GDM1 (cell line): ENCODE measurements around the gene FETUB.
"Not testable (repeated sequence)": the region's sequence is repeated elsewhere in the genome, so short reads cannot be mapped to it uniquely, and the experiment has no call there.

Source experiments
- DNase-seq: peaks from one replicate; lab custom pipeline; 2025; lab: John Stamatoyannopoulos, UW

FETUB gene

GRCh38 chr3:186613637-186614265 is 26.4 kb upstream of the FETUB start:
- no peak for DNase-seq

- DNase-seq: no peak
Measured at GRCh38 chr3:186614266-186614596, 26.0 kb upstream of the FETUB start.

GRCh38 chr3:186614597-186615483 is 25.4 kb upstream of the FETUB start:
- peak; percentile 38 for DNase-seq

GRCh38 chr3:186616299-186616617 is 23.9 kb upstream of the FETUB start:
- DNase-seq: no peak

DNA sequence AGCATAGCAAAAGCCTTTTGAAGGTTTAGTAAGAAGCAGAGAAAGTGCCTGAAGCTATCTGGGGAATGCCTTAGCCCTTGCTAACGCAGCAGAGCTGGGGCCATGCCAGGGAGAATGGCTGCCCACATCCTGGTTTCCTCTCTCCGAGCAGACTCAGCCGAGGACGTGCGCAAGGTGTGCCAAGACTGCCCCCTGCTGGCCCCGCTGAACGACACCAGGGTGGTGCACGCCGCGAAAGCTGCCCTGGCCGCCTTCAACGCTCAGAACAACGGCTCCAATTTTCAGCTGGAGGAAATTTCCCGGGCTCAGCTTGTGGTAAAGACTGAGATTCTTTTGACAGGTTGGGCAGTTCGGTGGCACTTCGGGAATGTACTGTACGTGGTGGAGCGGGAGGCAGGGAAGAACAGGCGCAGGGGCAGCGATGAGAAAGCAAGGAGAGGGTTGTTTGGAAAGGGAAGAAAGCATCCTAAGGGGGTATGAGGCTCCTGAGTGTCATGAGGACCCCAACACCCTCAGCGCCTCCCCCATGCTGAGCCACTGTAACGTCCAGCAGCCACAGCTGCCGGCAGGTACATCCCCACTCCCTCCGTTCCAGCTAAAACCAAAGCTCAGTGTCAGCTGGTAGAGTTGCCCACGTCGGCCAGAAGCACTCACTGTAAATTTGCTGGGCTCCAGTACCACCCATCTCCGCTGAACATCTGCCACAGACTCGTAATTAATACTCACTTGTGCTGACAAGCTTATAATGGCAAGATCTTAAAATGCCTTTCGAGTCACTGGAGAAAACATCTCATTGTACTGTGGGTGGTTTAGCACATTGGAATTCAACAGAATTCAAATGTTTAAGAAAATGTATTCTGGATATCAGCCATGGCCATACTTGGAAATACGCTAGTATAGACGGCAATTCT is 22.9 kb upstream of the FETUB start:
- peak; percentile 79 for DNase-seq

DNA sequence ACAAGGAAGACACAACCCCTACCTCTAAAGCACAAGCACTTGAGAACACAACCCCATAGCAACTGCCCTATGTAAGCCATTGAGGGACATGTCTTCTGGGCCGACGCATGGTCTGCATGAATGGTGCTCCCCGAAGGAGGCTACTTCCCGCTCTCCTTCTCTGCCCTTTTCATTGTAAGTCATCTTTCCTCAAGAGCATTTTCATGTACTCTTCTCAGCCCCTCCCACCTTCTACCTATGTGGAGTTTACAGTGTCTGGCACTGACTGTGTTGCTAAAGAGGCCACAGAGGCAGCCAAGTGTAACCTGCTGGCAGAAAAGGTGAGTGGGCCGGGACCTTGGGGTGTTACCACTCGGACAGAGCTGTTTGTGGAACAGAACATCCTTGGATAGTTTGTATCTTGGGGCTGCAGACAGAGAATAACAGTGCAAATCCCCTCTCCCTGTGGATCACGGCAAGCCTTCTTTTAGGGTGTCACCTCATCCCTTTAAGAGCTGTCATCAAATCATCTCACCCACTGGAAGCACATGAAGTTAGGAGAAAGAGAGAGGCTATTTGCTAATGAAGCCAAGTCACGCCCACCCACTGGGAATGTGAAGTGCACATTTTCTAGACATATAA is 21.8 kb upstream of the FETUB start:
- no peak for DNase-seq

DNA sequence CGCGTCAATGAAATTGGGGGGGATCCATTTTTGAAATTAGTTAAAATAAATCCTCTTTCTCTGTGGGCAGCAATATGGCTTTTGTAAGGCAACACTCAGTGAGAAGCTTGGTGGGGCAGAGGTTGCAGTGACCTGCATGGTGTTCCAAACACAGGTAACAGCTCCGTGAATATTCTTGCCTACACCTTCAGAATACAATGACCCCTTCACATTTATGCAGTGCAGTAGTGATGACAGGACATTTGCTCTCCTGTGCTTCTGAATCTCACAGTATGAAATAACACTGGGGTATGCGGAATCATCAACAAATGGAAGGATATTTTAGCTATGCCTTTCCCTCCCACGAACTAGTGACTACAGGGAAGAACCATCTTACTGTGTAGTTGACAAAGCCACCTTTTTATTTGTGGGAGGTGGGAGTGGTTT is 20.4 kb upstream of the FETUB start:
- DNase-seq: no peak

DNA sequence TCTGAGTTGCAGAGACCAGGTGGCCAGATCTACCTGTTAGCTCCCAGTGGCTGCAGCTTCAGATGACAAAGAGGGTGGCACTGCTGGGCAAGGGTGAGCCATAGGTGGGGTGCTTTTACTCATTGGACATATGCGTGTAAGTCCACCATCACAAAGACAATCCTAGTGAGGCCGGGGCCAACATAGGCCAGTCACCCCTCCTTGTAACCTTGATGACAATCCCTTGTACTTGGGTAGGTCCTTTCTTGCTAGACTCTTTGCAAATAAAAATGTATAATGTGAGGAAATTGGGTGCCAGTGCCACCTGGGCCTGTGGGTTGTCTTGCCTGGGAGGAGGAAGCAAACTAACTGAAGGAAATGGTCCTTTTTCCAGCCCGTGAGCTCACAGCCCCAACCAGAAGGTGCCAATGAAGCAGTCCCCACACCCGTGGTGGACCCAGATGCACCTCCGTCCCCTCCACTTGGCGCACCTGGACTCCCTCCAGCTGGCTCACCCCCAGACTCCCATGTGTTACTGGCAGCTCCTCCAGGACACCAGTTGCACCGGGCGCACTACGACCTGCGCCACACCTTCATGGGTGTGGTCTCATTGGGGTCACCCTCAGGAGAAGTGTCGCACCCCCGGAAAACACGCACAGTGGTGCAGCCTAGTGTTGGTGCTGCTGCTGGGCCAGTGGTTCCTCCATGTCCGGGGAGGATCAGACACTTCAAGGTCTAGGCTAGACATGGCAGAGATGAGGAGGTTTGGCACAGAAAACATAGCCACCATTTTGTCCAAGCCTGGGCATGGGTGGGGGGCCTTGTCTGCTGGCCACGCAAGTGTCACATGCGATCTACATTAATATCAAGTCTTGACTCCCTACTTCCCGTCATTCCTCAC is 19.7 kb upstream of the FETUB start:
- DNase-seq: no peak

- DNase-seq: no peak
Measured at GRCh38 chr3:186621894-186622650, 18.1 kb upstream of the FETUB start.

DNA sequence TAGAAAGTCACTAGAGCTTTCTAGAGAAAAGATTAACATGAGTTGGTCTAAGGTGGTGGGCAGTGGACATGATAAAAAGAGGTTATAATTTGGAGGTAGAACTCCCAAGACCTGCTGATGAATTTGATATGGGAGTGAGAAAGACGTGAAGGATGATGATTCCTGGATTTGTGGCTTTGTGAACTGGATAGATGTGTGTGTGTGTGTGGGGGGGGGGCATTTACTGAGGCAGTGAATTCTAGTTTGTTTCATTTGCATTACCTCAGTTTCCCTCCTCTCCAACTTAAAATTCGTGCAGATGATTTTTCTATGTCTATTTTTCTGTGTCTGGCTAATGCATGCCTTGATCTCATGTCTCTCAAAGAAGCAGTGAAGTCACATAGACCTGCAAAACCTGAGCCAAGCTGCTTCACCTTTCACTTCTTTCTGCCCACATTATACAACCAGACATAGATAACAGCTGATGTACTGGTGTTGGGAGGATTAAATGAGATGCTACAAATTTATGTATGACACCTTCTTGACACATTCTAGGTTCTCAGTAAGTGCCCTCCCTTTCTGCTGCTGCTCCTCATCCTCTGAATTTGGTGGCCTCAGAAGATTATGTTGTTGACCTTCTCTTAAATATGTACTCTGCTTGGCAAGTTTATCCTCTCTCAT is 17.4 kb upstream of the FETUB start:
- no peak for DNase-seq

DNA sequence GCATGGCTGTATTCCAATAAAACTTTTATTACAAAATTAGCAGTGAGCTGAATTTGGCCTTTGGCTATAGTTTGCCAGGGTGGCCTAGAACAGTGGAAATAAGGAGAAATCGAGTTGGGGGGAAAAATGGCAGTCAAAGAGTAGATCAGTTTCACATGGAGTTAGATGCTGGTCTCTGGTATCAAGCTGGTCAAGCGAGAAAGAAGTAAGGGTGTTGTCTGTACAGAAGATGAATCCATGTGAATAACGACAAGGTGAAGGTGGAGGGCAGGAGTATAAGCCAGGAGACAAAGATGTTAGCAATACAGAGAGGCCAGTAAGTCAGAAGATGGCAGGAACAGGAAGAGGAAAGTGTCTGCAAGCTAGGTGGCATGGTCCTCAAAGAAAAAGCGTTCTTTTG is 15.6 kb upstream of the FETUB start:
- no peak for DNase-seq

DNA sequence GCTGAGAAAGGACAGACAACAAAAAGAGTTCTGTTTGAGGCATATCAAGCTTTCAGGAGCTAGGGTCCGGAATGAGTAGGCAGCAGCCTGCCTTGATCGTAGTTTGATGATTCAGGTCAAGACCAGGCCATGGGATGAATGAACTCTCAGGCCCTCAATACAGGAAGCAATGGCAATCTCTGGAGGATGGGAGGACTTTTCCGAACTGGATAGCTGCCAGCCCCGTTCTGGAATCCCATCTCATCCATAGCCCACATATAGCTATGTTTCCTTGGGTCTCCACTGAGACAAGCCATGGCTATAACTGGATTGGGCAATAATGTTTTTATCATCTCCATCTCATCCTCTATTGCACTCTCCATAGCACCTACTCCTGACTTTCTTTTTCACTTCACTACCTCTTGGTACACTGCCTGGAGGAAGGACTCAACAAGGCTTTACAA is 14.6 kb upstream of the FETUB start:
- DNase-seq: no peak

DNA sequence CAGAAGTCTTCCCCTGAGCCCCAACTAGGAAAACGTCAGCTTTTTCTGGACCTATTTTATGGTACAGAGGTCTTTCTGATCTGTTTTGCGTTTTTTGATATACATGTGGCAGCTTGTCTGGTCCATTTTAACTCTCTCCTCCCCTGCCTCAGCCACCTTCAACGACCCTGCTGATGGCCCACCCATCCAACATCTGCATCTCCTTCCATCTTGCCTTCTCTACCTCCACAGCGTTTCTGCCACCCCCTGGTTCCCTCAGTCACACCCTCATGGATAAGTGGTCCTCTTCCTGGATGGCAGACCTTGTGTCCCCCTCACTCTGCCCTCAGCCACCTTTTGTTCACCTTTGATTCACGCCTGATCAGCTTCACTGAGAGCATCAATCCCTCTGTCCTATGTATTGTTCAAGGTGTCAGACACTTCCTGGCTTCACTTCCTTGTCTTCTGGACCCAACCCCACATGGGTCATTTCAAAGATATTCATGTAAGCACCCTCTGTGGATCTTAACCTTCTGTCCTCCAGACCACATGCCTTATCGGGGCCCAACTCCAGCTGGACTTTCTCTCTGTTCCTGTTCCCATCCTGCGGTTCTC is 13.8 kb upstream of the FETUB start:
- no peak for DNase-seq

DNA sequence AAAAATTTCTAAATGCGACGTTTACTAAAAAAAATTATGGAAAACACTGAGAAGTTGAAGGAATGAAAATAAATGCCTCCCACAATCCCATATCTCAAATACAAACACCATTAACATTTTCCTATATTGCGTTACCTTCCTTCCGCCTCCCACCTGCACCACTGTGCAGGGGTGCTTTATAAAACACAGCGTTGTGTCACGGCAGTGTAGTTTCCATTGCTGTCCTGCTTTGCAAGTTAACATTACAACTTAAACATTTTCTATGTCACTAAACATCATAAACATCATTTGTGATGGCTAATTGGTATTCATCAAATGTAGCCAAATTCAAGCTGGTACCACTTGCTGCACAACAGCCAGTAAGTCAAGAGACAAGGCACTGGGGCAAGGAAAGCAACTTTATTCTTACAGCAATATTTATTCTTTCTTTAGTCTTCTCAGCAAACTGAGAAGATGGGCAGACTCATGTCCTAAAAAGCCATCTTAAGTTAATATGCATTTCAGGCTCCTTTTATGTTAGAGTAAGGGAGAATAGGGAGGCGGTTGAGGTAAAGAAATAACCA is 12.3 kb upstream of the FETUB start:
- DNase-seq: no peak

GRCh38 chr3:186628756-186629155 is 11.4 kb upstream of the FETUB start:
- DNase-seq: no peak

DNA sequence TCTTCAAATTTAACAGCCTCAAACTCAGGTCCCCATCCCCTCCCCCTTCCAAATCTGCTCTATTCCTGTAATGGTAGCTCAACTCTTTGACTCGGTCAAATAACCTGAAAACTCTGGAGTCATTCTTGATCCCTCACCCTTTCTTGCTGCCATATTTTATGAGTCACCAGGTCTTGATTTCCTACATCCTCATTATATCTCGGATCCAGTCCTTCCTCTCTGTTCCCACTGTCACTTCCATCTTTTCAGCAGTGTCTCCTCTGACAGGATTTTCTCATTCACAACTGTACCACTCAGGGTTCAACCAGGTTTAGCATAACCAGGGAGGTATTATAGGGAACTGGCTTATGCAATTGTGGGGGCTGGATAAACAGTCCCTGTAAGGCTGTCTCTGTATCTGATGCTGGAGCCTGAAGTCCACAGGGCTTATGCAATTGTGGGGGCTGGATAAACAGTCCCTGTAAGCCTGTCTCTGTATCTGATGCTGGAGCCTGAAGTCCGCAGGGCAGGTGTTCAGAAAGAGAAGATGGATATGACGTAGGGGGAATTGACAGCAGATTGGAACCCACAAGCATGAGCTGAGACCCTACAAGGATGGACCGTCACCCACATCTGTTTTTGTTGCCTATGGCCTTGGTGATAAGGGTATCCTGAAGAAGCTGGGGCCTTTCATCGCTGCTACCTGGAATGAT is 9.1 kb upstream of the FETUB start:
- DNase-seq: no peak

DNA sequence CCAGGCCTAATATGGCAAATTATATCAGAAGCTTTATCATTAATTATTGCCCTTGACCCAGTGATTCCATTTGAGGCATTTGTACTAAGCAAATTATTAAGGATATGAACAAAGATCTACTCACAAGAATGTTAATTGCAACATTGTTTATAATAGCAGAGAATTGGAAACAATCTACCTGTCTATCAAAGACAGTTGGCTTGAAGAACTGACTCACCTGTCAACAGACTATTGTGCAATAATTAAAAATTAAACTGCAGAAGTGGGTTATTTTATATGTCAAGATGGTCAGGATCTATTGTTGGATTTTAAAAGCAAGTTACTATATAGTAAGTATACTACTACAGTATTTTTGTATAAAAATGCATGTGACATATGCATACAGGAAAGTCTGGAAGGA is 6.7 kb upstream of the FETUB start:
- no peak for DNase-seq

DNA sequence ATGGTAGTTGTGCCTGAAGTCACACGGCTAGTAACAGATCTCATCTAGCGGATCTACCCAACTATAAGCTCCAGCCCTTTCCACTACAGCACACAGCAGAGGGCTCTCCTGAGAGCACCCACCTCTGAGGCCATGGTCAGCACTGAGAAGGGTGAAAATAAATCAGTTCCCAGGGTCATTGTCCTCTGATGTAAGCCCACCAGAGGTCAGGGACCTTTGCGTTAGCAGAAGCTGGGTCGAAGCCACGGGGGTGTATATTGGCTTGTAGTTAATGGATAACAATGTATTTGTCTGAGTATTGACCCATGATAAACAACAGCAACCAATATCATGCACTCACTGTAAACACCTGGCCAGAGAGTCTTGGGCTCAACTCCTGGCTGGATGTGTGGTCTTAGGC is 6.0 kb upstream of the FETUB start:
- DNase-seq: not testable (repeated sequence)

GRCh38 chr3:186635532-186635931 is 4.7 kb upstream of the FETUB start:
- no peak for DNase-seq
